Activated CD8-positive, alpha-beta memory T cell treated with anti-CD3 and anti-CD28 coated beads, Interleukin-2, amount 10 ng/mL, durations not matched to agents 7 days and 5 days (primary cell): ENCODE measurements around the gene ASB18. TPM values are rescaled to one million over a fixed set of nuclear protein-coding genes. Genes with fewer than 3 reads are reported as not detected.

Experiments
- ATAC-seq: fragments of 150-1000 bp; cut with Tn5 transposase; one replicate; pipeline ENCODE4 v1.10.0; 2021; ENCODE audit warnings: moderate library complexity
- CTCF ChIA-PET: fragments of 350-600 bp; sonication (Branson Sonifier 250); formaldehyde crosslinking; loops from one replicate; lab custom pipeline; 2021; ENCODE audit warnings: antibody characterized with exemption; lab: Charles Lee
- DNase-seq: peaks from one replicate; pipeline ENCODE4 v3.0.0-alpha.2; 2020
- H3K27ac Mint-ChIP-seq: one replicate; pipeline ENCODE4 v1.8.0; 2021; ENCODE audit warnings: mild to moderate bottlenecking, mixed read lengths
- H3K27me3 Mint-ChIP-seq: one replicate; pipeline ENCODE4 v1.8.0; 2021; ENCODE audit warnings: mixed read lengths
- H3K36me3 Mint-ChIP-seq: one replicate; pipeline ENCODE4 v1.8.0; 2021; ENCODE audit warnings: mild to moderate bottlenecking, mixed read lengths
- H3K4me1 Mint-ChIP-seq: one replicate; pipeline ENCODE4 v1.8.0; 2021; ENCODE audit warnings: mixed read lengths
- H3K4me3 Mint-ChIP-seq: one replicate; pipeline ENCODE4 v1.8.0; 2021; ENCODE audit warnings: mild to moderate bottlenecking, moderate library complexity, mixed read lengths
- H3K9me3 Mint-ChIP-seq: one replicate; pipeline ENCODE4 v1.8.0; 2022; ENCODE audit warnings: low read depth, mixed read lengths
- total RNA-seq, 2 experiments: library from RNA; stranded (reverse); gene quantifications; one replicate each; pipeline ENCODE4 v1.2.3, GENCODE V29; 2021

ASB18 gene
- total RNA-seq, 2 experiments from 2014 or later: not detected

GRCh38 chr2:236217926-236218325 is 46.3 kb downstream of the ASB18 start:
- no peak overlapping the region for H3K4me3 Mint-ChIP-seq
- H3K27me3 Mint-ChIP-seq: peaks cover 7% of the 10 kb centered on the region
- H3K36me3 Mint-ChIP-seq: no peaks in the 10 kb centered on the region
- CTCF ChIA-PET: no interaction called here
- H3K27ac Mint-ChIP-seq: no peak overlapping the region
- no peaks in the 10 kb centered on the region for H3K4me1 Mint-ChIP-seq
- ATAC-seq (no peak), DNase-seq (no peak)
- no peaks in the 10 kb centered on the region for H3K9me3 Mint-ChIP-seq

DNA sequence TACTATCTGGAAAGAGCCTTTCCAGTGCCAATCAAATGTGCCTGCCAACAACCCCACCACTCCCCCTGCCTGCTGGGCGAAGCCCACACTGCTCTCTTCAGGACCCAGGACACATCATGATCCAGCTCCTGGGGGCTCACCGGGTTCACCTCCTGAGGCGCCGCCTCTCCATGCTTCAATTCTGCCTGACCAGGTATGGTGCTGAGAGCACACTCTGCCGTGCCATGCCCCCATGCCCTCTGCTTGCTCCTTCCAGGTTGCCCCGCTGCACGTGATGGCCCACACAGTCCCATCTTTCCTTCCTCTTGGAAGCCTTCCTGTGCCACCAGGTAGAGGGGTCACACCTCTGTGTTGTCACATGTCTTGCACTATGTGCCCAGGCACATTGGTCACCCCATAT is 47.5 kb downstream of the ASB18 start:
- H3K4me1 Mint-ChIP-seq: no peaks in the 10 kb centered on the region
- no peak overlapping the region for H3K4me3 Mint-ChIP-seq
- DNase-seq (no peak), ATAC-seq (no peak)
- no peak overlapping the region for H3K27ac Mint-ChIP-seq
- no peaks in the 10 kb centered on the region for H3K9me3 Mint-ChIP-seq
- CTCF ChIA-PET: no interaction called here
- H3K27me3 Mint-ChIP-seq: peaks cover 7% of the 10 kb centered on the region
- H3K36me3 Mint-ChIP-seq: no peaks in the 10 kb centered on the region

DNA sequence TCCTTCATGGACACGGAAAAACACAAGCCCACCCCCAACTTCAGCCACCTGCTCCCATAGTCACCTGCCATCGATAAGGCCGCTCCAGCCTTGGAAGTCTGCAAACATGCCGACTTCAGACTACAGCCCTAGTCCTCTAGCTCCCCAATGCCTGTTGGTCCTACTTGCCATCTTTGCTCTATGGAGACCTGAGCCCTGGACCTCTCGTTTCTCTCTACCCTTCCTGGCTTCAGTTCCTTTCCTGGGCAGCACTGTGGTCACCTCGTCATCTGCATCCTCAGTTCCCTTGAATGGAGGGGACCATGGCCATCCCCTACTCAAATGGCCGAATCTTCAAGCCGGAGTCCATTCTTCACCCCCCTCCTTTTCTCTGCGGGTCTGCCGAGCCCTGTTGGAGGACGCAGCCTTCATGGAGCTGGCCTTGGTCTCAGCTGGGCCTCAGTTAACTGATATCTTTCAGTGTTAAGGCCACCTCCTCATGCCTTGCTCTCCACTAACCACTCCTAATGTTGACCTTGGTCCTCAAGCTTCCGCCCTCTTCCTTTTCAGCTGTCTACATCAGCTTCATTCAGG is 48.4 kb downstream of the ASB18 start:
- H3K4me3 Mint-ChIP-seq: no peak overlapping the region
- H3K4me1 Mint-ChIP-seq: no peaks in the 10 kb centered on the region
- H3K27ac Mint-ChIP-seq: no peak overlapping the region
- CTCF ChIA-PET: no interaction called here
- DNase-seq (no peak), ATAC-seq (no peak)
- H3K27me3 Mint-ChIP-seq: peaks cover 7% of the 10 kb centered on the region
- H3K9me3 Mint-ChIP-seq: no peaks in the 10 kb centered on the region
- no peaks in the 10 kb centered on the region for H3K36me3 Mint-ChIP-seq

GRCh38 chr2:236215196-236215595 is 49.0 kb downstream of the ASB18 start:
- CTCF ChIA-PET: no interaction called here
- H3K27ac Mint-ChIP-seq: no peak overlapping the region
- ATAC-seq (no peak), DNase-seq (no peak)
- no peaks in the 10 kb centered on the region for H3K9me3 Mint-ChIP-seq
- peaks cover 7% of the 10 kb centered on the region for H3K27me3 Mint-ChIP-seq
- no peaks in the 10 kb centered on the region for H3K4me1 Mint-ChIP-seq
- H3K4me3 Mint-ChIP-seq: no peak overlapping the region
- no peaks in the 10 kb centered on the region for H3K36me3 Mint-ChIP-seq

GRCh38 chr2:236214376-236214995 is 49.7 kb downstream of the ASB18 start:
- no peaks in the 10 kb centered on the region for H3K9me3 Mint-ChIP-seq
- DNase-seq: no peak

DNA sequence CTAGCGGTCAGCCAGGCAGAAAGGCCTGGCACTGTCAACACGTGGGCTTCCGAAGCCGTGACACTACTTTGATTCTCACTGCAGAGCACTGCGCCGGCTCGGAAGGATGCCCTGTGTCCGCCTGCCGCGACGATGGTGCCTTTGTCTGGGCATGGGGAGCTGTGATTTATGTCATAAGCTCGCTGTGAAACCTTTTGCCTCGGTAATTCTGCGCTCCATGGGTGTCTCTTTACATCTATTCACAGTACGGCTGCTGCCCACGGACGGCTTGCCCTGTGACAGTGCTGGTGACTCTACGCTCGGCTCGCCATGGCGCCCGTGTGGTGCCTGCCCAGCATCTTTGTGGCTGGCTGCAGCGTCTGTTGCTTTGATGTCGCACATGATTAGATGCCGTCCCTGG is 52.9 kb downstream of the ASB18 start:
- H3K27ac Mint-ChIP-seq: no peak overlapping the region
- H3K4me1 Mint-ChIP-seq: no peaks in the 10 kb centered on the region
- no peaks in the 10 kb centered on the region for H3K9me3 Mint-ChIP-seq
- ATAC-seq (no peak), DNase-seq (no peak)
- H3K27me3 Mint-ChIP-seq: peaks cover 7% of the 10 kb centered on the region
- H3K36me3 Mint-ChIP-seq: no peaks in the 10 kb centered on the region
- CTCF ChIA-PET: no interaction called here
- H3K4me3 Mint-ChIP-seq: no peak overlapping the region

More at GRCh38 chr2:236214376-236214995, 49.7 kb downstream of the ASB18 start:
- peaks cover 7% of the 10 kb centered on the region for H3K27me3 Mint-ChIP-seq
- no peak overlapping the region for H3K27ac Mint-ChIP-seq
- no peak overlapping the region for H3K4me3 Mint-ChIP-seq
- no peak for ATAC-seq
- H3K36me3 Mint-ChIP-seq: no peaks in the 10 kb centered on the region
- no peaks in the 10 kb centered on the region for H3K4me1 Mint-ChIP-seq
- CTCF ChIA-PET: no interaction called here

- H3K4me1 Mint-ChIP-seq: no peaks in the 10 kb centered on the region
- DNase-seq: no peak
- no peak overlapping the region for H3K4me3 Mint-ChIP-seq
- no peak overlapping the region for H3K27ac Mint-ChIP-seq
- CTCF ChIA-PET: no interaction called here
- peaks cover 7% of the 10 kb centered on the region for H3K27me3 Mint-ChIP-seq
- no peaks in the 10 kb centered on the region for H3K36me3 Mint-ChIP-seq
- no peaks in the 10 kb centered on the region for H3K9me3 Mint-ChIP-seq
- ATAC-seq: no peak
Measured at GRCh38 chr2:236210536-236210935, 53.7 kb downstream of the ASB18 start.

GRCh38 chr2:236209996-236210395 is 54.2 kb downstream of the ASB18 start:
- CTCF ChIA-PET: no interaction called here
- H3K9me3 Mint-ChIP-seq: no peaks in the 10 kb centered on the region
- ATAC-seq (no peak), DNase-seq (no peak)
- H3K27me3 Mint-ChIP-seq: peaks cover 7% of the 10 kb centered on the region
- no peaks in the 10 kb centered on the region for H3K36me3 Mint-ChIP-seq
- H3K4me1 Mint-ChIP-seq: no peaks in the 10 kb centered on the region
- no peak overlapping the region for H3K4me3 Mint-ChIP-seq
- no peak overlapping the region for H3K27ac Mint-ChIP-seq

DNA sequence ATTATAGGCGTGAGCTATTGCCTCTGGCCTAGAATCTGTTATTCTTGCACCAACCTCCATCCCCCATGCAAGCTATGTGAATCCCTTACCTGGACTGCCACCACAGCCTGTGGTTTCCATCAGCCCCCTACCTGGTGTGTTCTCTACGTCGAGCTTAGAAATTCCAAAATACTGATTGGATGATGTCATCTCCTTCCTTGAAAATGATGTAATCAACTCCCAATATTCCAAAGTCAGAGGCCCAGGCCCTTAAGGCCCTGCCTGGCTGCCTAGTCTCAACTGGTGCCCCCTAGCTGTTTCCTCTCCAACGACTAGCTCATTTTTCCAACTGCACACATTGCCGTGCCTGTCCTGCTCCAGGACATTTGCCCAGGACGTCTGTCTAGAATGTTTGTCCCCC is 54.7 kb downstream of the ASB18 start:
- H3K36me3 Mint-ChIP-seq: no peaks in the 10 kb centered on the region
- no peaks in the 10 kb centered on the region for H3K9me3 Mint-ChIP-seq
- ATAC-seq: no peak
- no peak for DNase-seq
- H3K27me3 Mint-ChIP-seq: peaks cover 7% of the 10 kb centered on the region
- H3K4me1 Mint-ChIP-seq: no peaks in the 10 kb centered on the region
- CTCF ChIA-PET: no interaction called here
- H3K4me3 Mint-ChIP-seq: no peak overlapping the region
- H3K27ac Mint-ChIP-seq: no peak overlapping the region

DNA sequence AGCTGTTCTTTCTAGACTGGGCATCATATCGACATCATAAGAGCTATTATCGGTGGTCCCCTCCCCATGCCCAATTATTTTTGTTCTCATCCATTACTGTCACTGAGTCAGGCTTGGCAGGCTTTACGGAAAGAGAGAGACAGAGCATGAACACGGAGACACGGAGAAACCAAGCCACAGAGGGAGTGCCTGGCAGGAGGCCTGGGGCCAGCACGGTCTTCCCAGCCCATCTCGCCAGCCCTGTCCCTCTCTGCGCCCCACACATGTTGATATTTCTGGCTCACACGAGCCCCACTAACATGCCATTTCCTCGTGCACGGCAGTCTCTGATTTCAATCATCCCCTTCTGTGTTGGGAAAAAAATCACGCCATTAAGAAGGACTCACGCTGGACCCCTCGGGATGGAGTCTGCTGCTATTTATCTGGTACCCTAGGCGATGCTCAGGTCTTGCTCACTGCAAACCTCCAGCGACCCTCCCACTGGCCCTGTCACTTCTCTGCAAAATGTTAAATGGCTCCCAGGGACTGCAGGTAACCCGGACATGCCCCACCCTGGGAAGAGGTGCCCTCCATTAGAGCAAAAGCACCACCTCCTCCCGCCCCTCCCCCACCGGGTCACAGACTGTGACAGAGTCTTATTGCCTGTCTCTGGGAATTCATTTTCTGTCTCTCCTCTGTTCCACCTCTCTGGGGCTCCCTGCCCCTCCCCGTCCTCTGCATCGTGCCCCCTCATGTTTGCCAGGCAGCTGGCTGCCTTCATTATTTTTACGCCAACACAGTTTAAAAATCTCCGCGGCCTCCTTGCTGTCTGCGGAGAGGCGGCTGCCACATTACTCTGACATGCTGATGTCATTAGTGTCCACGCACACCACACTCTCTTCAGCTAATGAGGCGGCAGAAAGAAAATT is 55.9 kb downstream of the ASB18 start:
- ATAC-seq (no peak), DNase-seq (no peak)
- Mint-ChIP-seq H3K4me3 (no peak overlapping the region), H3K36me3 (no peaks in the 10 kb centered on the region), H3K9me3 (no peaks in the 10 kb centered on the region), H3K27ac (no peak overlapping the region), H3K4me1 (no peaks in the 10 kb centered on the region), H3K27me3 (peaks cover 3% of the 10 kb centered on the region)
- CTCF ChIA-PET: no interaction called here

DNA sequence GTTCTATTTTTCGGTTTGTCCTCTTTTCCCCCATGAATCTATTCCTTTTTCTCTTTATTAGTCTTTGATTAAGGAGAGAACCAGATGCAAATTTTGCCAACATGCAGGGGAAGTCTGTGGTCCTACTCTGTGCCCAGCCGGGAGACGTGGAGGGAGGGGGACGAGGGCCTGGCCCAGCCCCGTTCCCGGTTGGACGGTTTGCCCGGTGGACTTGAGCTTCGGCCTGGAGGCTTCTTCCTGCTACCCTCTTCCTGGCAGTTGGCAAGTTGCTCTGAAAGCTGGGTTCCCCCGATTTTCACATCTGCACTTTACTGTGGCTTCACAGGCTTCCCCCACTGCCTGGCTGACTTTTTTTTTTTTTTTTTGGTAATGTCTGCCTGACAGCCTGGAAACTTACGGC is 56.7 kb downstream of the ASB18 start:
- Mint-ChIP-seq H3K4me1 (no peaks in the 10 kb centered on the region), H3K36me3 (no peaks in the 10 kb centered on the region), H3K9me3 (no peaks in the 10 kb centered on the region), H3K27ac (no peak overlapping the region), H3K4me3 (no peak overlapping the region), H3K27me3 (no peaks in the 10 kb centered on the region)
- no peak for ATAC-seq
- DNase-seq: no peak
- CTCF ChIA-PET: no interaction called here

DNA sequence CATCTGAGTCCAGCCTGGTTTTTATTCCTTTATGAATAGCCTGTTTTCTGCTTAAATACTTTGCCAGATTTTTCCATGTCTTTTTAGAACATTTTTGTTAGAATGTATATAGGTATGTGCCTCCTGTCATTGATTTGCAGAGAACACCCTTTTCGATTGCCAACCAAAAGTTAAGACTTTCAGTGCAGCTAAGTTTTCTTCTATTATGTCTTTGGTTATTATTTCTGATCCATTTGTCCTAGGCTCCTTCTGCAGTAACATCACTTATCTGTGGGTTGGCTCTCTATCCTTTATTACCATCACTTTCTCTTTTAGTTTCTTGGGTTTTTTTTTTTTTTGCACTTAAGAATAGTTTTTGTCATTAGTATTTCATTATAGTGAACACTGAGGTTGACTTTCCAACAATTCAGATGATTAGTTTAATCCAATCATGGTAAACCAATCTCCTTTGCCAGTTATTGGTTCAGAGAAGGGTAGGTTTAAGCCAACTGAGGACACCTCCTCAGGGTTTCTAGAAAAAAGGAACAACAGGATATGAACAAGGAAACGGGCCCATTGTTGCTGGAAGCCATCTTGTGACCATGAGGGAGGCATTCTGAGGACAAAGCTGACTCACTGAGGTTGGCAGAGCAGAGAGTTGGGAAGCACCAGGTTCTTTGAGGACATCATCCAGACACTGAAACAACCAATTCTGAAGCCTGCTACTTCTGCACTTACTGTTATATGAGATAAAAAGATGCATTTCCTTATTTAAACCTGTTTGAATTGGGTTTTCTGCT is 58.1 kb downstream of the ASB18 start:
- CTCF ChIA-PET: no interaction called here
- ATAC-seq: no peak
- no peak for DNase-seq
- Mint-ChIP-seq H3K4me3 (no peak overlapping the region), H3K9me3 (no peaks in the 10 kb centered on the region), H3K4me1 (no peaks in the 10 kb centered on the region), H3K27ac (no peak overlapping the region), H3K36me3 (no peaks in the 10 kb centered on the region), H3K27me3 (no peaks in the 10 kb centered on the region)

GRCh38 chr2:236204953-236205352 is 59.3 kb downstream of the ASB18 start:
- no peaks in the 10 kb centered on the region for H3K27me3 Mint-ChIP-seq
- H3K9me3 Mint-ChIP-seq: no peaks in the 10 kb centered on the region
- no peak overlapping the region for H3K4me3 Mint-ChIP-seq
- CTCF ChIA-PET: no interaction called here
- H3K4me1 Mint-ChIP-seq: no peaks in the 10 kb centered on the region
- ATAC-seq (no peak), DNase-seq (no peak)
- no peak overlapping the region for H3K27ac Mint-ChIP-seq
- H3K36me3 Mint-ChIP-seq: no peaks in the 10 kb centered on the region
